Measurements from ENCODE around the gene SEPTIN3. TPM values are rescaled to one million over a fixed set of nuclear protein-coding genes. Genes with fewer than 3 reads are reported as not detected.

The SEPTIN3 gene
- total and polyA plus RNA-seq, 3 donors from 2014 or later, result 1.6 to 2.4 (median 2.2) TPM

DNA sequence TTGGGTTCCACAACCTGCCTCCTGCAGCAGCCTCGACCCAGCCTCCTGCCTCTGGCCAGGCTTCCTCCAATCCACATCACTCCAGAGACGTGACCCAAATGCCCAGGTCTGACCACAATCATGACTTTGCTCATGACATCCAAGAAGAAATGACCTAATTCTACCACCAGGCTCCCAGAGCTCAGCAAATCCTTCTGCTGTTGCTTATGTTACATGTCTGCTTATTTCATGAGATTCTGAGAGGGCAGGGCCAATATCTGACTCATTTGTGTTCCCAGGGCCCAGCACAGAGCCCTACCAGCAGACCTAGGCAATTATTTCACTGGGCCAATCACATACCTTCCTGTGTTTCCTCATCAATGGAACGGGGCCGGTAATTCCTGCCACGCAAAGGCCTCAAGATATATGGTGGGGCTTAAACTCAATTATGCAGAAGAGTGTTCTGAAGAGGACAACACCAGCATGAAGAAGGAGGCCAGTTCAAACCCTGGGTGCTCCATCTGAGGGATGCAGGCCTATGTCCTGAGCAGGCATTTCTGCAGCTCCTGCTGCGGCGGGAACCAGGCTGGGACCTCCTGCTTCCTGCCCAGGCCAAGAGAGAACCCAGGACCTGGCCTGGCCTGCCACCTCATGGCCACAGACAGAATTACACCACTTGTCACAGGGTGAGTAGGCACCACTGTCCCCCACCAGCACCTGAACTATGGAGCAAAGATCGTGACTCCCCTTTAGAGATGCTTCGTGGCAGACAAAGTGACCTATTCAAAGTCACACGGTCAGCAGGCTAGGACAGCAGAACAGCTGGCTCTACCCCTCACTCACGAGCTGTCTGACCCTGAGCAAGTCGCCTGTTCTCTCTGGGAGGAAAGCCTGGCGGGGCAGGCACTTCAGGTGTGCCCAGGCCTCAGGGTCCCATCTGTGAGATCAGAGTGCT, 28.1 kb upstream of the SEPTIN3 start:
- no peaks in the 10 kb centered on the region for H3K36me3 ChIP-seq (ENCODE audit: low read depth, missing control alignments)
- TF ChIP-seq, protein P1, sequence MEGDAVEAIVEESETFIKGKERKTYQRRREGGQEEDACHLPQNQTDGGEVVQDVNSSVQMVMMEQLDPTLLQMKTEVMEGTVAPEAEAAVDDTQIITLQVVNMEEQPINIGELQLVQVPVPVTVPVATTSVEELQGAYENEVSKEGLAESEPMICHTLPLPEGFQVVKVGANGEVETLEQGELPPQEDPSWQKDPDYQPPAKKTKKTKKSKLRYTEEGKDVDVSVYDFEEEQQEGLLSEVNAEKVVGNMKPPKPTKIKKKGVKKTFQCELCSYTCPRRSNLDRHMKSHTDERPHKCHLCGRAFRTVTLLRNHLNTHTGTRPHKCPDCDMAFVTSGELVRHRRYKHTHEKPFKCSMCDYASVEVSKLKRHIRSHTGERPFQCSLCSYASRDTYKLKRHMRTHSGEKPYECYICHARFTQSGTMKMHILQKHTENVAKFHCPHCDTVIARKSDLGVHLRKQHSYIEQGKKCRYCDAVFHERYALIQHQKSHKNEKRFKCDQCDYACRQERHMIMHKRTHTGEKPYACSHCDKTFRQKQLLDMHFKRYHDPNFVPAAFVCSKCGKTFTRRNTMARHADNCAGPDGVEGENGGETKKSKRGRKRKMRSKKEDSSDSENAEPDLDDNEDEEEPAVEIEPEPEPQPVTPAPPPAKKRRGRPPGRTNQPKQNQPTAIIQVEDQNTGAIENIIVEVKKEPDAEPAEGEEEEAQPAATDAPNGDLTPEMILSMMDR (IDR thresholded peaks at IDR 0.05), result peak; percentile 89 to 94 (median 91)
- TF ChIP-seq POLR2A (IDR thresholded peaks at IDR 0.05), result no peak
- DNase-seq, result peak; percentile 88
- H3K4me1 ChIP-seq, result peaks cover 7% of the 10 kb centered on the region
- no peaks in the 10 kb centered on the region for H3K27me3 ChIP-seq
- WGBS, 2 donors, result 56 to 65% methylated on average over 13 of the region's 13 CpGs
- H3K4me3 ChIP-seq, result no peak overlapping the region
- intact Hi-C loops (cut with DNase I; ENCODE audit: low total_unique reads), result loop anchor here (5.0 kb wide), 2 partner anchors 119 to 244 kb away; partner anchors contain the start of gene MEI1
- no peaks in the 10 kb centered on the region for H3K9me3 ChIP-seq
- no peak overlapping the region for H3K27ac ChIP-seq

DNA sequence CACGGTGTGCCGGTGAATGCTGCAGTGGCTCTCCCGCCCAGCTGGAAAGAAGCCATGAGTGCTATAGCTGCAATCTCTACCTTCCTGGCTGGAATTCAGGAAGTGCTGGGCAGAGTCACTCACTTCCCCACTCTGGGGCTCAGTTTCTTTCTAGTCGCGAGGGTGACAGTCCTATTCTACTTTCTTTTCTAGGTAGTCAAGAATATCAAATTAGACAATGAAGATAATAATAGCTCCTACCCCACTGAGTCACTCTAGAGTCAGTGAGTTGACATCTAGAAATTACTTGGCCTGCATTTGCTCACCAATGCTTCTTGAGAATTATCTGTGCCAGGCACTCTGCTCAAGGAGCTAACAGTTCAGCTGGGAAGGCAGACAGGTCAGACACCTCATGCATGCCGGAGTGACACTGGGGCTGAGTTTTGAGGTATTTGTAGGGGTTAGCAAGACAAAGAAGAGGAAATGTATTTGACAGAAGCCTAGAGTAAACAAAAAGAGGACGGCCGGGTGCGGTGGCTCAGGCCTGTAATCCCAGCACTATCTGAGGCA, 25.5 kb upstream of the SEPTIN3 start:
- Histone ChIP-seq H3K27me3 (no peaks in the 10 kb centered on the region), H3K4me1 (peaks cover 9% of the 10 kb centered on the region), H3K9me3 (no peaks in the 10 kb centered on the region), H3K27ac (no peak overlapping the region), H3K36me3 (ENCODE audit: low read depth, missing control alignments) (no peaks in the 10 kb centered on the region), H3K4me3 (no peak overlapping the region)
- TF ChIP-seq, protein P1 (IDR thresholded peaks at IDR 0.05), result no peak
- TF ChIP-seq POLR2A (IDR thresholded peaks at IDR 0.05), result no peak
- WGBS, 2 donors, result 78 to 85% methylated on average over 9 of the region's 9 CpGs
- DNase-seq, result no peak
- intact Hi-C loops (cut with DNase I; ENCODE audit: low total_unique reads), result loop anchor here (5.0 kb wide), 2 partner anchors 121 to 246 kb away; partner anchors contain the start of gene MEI1

DNA sequence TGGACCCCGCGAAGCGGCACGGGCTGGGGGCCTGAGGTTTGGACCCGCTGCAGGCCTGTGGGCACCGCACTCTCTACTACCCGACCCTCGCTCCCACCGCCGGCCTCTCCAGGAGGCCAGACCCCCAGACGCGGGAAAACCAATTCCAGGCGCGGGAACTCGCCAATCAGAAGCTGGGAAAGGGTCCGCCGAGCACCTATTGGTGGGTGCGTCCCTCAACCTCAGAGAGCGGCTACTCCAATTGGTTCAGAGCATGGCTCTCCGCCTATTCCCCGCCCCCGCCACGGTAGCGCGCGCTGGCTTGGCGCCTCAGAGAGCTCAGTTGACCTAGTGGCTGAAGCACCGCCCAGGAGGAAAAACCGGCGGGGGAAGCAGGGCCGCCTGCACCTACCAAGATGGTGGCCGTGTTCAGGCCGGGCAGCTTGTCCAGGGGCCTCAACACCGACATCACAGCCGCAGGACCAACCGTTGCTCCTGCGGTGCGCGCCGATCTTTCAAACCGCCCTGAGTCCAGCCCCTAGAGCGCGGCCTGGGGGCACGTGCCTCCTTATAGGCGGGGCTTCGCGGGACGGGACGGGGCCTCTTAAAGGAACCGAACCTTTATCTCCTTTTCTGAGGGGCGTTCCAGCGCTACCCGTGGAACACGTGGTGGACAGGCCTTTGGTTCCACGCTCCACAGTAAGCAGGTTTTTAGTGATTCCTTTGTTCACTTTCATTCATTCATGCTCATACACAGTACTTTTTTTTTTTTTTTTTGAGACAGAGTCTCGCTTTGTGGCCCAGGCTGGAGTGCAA, 22.4 kb upstream of the SEPTIN3 start, which contains the start of gene CENPM:
TSS of gene CENPM (minus strand) at position 524 of the 795 bp plus-strand sequence. CDS start at position 448, 76 bp downstream.
- TF ChIP-seq, protein P1 (IDR thresholded peaks at IDR 0.05), result peak in 1 of 3 experiments; percentile 12
- TF ChIP-seq POLR2A (IDR thresholded peaks at IDR 0.05), result no peak
- Histone ChIP-seq H3K9me3 (no peaks in the 10 kb centered on the region), H3K4me1 (peaks cover 5% of the 10 kb centered on the region), H3K4me3 (peak within 1 kb of the TSS; percentile 65 to 69), H3K27me3 (no peaks in the 10 kb centered on the region), H3K27ac (peak within 1 kb of the TSS; percentile 14 to 59), H3K36me3 (ENCODE audit: low read depth, missing control alignments) (no peaks in the 10 kb centered on the region)
- intact Hi-C loops (cut with DNase I; ENCODE audit: low total_unique reads), result no loop called here
- WGBS, 2 donors, result 0 to 1% methylated on average over 11 to 53 of the region's 56 CpGs
- peak; percentile 96 for DNase-seq

DNA sequence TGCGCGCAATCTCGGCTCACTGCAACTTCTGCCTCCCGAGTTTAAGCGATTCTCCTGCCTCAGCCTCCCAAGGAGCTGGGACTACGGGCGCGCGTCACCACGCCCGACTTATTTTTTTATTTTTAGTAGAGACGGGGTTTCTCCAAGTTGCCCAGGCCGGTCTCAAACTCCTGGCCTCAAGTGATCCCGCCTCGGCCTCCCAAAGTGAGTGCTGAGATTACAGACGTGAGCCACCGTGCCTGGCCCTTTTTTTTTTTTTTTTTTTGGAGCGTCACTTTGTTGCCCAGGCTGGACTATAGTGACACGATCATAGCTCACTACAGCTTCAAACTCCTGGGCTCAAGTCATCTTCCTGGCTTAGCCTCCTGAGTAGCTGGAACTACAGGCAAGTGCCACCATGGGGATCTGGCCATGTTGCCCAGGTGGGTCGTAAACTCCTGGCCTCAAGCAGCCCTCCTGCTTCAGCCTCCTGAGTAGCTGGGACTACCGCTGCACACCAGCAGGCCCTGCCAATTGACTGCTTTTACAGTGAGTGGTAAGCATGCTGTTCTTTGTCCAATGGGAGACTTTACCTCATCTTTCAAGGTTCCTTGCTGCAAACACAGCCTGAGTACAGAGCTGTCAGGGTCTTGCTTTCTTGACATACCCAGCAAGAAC, 21.7 kb upstream of the SEPTIN3 start:
- Histone ChIP-seq H3K27ac (peak overlapping the region in 1 of 2 donors; percentile 59), H3K27me3 (no peaks in the 10 kb centered on the region), H3K36me3 (ENCODE audit: low read depth, missing control alignments) (no peaks in the 10 kb centered on the region), H3K9me3 (no peaks in the 10 kb centered on the region), H3K4me3 (peak overlapping the region; percentile 65 to 69), H3K4me1 (peaks cover 5% of the 10 kb centered on the region)
- intact Hi-C loops (cut with DNase I; ENCODE audit: low total_unique reads), result no loop called here
- no peak for DNase-seq
- 43 to 62% methylated on average over 19 to 21 of the region's 21 CpGs for WGBS, 2 donors
- TF ChIP-seq POLR2A (IDR thresholded peaks at IDR 0.05), result no peak
- TF ChIP-seq, protein P1 (IDR thresholded peaks at IDR 0.05), result no peak
